NCI-H345 treated with DMSO at 0.1 percent for 48 hours (cell line): Measurements from ENCODE around the gene HTT.

Source experiments
- DNase-seq: peaks from one replicate; lab custom pipeline; 2025; ENCODE audit not compliant: unreplicated experiment; lab: John Stamatoyannopoulos, UW

HTT gene

DNA sequence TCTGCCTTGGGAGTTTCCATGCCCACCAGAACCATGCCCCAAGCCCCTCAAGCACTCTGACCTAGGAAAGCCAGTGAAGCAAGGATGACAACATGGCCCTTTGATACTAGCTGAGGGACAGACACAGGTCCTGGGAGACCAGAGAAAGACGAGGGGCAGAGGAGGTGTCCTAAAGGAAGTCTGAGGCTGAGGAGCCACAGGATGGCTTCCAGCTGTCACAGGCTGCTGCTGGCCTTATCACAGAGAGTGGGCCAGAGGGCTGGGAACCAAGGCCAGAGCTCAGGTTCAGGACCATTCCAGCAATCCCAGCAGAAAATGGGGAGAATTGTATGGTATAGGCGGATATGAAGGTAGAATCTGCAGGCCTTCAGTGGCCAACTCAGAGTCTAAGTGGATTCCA is 142.8 kb downstream of the HTT start:
- no peak for DNase-seq

- DNase-seq, result no peak
Observed at GRCh38 chr4:3217771-3218170, 143.3 kb downstream of the HTT start.

GRCh38 chr4:3218824-3219760 is 144.6 kb downstream of the HTT start:
- no peak for DNase-seq

DNA sequence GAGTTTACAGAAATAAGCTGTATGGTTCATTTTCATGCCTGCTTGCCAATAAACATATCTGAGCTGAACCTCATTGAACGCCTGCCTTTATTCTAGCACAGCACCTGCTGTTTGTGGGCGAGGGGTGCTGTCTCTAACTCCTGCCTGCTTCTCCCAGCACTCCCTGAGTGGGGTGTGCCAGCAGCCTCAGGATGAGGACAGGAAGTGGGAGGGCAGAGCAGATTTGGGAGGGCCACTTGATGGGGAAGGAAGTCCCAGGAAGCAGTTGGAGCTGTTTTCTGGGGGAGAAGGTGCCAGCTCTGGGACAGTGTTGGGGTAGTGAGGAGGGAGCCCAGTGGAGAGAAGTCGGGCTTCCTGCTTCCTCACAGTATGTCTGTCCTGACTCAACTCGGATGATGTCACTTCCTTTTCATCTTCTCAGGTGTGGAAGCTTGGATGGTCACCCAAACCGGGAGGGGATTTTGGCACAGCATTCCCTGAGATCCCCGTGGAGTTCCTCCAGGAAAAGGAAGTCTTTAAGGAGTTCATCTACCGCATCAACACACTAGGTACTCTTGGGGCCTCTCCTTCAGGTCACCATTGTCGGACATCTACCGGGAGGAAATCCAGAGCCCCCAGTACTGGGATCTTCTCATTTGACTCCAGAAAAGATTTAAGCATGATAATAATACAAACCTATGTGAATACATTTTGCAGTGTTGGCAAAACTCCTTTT is 145.4 kb downstream of the HTT start:
- DNase-seq, result no peak

DNA sequence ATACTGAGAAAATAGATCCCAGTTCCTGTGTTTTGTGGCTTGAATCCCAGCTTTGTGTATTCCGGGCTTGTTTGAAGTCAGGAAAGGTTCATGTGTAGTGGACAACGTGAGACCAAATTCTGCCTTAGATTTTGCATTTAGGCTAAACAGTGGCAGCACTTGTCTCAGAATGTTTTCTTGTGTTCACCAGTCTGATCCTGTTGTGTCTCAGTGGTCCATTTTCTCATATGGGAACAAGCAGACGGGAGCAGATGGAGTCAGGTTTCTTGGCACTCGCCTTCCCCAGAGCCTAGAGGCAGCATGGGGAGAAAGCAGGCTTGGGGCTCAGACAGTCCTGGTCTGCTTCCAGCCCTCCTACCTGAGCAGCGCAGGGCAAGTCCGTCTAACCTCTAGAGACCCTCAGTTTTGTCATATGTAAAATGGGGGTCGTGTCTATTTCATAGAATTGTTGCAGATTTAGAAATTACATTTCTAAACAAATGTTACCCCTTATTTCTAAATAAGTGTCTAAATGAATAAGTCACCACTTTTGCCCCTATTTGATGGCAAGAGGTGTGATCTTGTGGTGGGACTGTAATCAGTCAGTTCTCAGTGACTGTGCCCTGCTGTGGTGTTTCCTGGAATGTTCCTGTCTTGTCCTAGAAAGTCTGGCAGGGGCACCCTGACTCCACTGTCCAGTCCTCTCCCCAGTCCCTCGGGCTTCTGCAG is 146.1 kb downstream of the HTT start:
- no peak for DNase-seq

- no peak for DNase-seq
Observed at GRCh38 chr4:3221184-3221494, 146.7 kb downstream of the HTT start.

DNA sequence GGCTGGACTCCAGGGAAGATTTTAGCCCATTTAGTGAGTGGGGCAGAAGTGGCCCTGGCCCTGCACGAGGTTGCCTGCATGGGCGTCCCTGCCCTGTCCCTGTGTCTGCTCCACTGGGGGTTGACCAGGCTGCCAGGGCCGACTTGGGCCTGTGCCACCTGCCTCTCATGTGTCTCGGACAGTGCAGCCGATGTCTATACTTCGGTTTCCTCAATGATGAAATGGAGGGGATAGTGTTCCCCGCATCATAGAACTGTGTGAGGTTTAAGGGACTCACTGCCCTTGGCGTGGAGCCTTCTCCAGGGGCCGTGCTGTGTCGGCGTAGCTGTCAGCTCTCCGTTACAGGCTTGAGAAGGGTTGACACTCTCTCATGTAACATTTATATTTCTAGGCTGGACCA is 147.5 kb downstream of the HTT start:
- no peak for DNase-seq

- DNase-seq, result no peak
Observed at GRCh38 chr4:3223346-3223745, 148.9 kb downstream of the HTT start.

DNA sequence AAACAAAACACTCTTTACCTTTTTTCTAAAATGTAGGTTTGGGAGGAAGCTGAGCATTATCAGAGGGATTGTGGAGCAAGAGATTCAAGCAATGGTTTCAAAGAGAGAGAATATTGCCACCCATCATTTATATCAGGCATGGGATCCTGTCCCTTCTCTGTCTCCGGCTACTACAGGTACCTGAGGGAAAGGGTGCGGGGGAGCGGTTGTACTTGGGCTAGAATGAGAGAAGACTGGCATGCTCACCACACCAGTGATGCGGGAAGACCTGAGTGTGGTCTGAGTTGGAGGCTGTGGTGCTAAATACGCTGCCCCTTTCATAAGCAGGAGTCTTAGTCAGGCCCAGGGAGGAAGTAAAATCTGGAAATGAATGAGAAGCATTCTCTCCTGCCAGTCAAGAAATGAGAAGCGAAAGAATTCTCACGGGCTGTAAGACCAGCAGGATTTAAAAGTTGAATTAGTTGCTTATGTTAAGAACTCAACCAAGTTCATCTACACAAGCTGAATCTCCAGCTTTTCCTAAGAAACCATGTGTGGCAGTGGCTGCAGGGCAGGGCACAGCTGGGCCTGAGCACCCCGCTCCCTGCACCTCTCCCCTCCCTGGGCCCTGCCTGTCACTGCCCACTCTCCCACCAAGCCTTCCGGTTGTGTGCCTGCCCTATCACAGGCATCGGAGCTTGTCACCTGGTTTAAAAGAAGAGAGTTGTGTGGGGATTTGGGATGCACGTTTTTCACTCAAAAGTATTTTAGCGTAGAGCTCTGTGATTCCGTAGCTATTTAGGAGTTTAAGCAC is 149.7 kb downstream of the HTT start:
- DNase-seq, result no peak

DNA sequence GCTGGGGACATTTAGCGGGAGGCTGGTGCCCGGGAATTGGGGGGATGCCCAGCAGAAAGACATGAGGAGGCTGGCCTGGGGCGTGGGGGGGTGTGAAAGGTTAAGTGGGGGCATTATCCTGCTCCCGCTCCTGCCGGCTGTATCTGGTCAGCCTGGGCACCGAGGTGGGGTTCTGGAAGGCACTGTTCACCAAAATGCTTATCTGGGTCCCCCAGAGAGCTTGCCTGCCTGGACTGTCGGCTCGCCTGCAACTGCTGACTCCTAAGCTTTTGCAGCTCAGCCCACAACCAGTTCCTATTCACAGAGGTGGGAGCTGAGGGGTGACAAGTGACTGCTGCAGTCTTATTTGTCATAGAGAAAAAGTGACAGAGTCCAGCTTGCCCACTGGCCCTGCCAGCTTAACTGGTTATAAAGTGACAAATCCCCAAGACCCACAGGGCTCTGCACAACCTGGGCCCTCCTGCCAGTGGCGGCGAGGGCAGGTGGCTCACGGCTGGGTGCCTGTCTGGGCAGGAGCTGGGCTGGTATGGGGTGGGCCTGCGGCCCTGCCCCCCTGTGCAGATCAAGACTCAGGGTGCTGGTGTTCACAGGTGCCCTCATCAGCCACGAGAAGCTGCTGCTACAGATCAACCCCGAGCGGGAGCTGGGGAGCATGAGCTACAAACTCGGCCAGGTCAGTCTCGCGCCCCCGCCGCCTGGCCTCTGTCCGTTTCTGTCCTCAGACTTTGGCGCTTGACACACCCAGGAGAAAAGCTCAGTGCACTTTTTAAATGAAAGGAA is 150.8 kb downstream of the HTT start:
- DNase-seq, result no peak

GRCh38 chr4:3225936-3226335 is 151.5 kb downstream of the HTT start:
- DNase-seq, result no peak

GRCh38 chr4:3226467-3226866 is 152.0 kb downstream of the HTT start:
- no peak for DNase-seq

- no peak for DNase-seq
Observed at GRCh38 chr4:3226944-3227343, 152.5 kb downstream of the HTT start.

DNA sequence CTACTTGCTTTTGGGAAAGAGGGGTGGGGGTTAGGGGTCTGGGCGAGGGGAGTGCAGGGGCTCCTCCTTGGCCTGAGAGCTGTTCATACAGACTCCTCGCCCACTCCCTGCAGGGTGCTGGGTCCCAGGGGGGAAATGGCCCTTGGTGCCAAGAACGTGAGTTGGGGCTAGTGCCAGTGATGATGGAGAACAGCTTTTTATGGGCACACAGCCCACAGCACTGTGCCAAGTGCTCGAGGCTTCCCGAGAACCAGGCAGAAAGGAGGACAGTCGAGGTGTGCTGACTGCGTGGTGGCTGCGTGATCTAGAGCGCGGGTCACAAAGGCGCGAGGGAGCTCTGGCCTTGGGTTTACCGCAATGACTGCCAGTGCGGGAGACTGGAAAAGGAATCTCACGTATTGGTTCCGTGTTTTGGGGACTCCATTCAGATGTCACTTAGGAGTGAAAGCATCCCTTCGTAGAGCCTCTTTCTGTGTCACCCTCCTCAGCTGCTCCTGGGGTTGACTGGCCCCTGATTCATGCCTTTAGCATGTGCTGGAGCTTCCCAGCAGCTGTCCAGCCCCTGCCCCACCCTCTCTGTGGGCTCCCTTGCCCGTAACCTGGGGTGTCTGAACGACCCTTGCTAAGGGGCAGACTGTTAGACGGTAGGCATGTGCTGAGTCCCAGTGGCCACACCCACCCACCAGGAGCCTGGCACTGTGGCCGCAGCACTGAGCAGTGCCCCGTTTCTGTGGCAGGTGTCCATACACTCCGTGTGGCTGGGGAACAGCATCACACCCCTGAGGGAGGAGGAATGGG is 153.6 kb downstream of the HTT start:
- no peak for DNase-seq

DNA sequence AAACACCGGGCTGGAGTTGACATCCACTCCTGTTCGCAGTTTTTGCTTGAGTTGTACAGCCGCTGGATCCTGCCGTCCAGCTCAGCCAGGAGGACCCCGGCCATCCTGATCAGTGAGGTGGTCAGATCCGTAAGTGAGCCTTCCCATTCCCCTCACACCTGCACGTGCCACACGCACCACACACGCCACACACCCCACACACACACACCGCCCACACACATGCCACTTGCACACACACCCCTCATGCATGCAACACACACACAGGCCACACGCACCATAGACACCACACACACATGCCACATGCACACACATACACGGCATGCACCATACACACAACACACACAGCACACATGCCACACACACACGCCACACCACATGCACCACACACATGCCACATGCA is 154.4 kb downstream of the HTT start:
- no peak for DNase-seq

GRCh38 chr4:3229328-3229727 is 154.8 kb downstream of the HTT start:
- no peak for DNase-seq

DNA sequence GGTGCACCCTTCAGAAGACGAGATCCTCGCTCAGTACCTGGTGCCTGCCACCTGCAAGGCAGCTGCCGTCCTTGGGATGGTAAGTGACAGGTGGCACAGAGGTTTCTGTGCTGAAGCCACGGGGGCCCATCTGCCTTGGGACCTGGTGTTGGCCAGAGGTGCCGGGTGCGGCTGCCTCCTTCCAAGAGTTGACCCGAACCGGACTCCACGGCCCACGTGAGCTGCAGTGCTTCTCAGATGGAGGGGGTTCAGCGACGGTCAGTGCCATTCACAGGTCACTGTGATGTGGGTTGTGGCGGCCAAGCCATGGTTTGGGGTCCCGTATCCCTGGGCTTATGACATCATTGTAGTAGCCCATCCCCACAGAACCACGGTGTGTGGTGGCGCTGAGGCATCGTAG is 155.5 kb downstream of the HTT start:
- DNase-seq, result no peak

- no peak for DNase-seq
Observed at GRCh38 chr4:3231471-3231870, 157.0 kb downstream of the HTT start.

DNA sequence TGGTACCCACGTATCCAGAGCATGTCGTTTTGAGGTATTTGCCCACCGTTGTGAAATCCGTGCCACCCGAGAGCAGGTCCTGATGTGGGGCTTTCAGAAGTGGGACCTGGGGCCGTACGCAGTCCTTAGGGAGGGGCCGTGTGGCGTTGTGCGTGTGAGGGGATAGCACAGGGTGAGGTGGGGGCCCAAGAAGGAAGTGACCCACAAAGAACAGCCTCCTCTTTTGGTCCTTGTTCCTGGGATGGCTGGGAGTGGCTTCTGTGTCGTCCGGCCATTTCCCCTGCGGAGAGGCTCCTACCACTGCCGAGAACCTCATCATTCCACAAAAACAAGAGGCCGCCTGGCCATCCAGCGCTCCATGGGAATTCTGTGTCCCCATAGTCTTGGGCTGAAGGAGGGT is 157.5 kb downstream of the HTT start:
- no peak for DNase-seq

DNA sequence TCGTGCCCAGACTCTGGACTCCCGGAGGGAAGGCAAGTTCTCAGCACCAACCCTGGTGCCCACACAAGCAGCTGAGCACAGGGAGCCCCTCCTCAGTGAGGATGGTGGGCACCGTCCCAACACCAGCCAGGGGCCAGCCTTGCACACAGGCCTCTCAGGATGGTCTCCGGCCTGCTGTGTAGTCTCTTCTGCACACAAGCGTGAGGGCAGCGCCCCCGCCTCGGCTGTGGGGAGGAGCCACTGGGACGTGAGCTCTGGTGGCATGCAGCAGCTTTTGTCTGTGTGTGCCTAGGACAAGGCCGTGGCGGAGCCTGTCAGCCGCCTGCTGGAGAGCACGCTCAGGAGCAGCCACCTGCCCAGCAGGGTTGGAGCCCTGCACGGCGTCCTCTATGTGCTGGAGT is 158.4 kb downstream of the HTT start:
- no peak for DNase-seq
